ENCODE data around the gene CPB2. TPM values are rescaled to one million over a fixed set of nuclear protein-coding genes. Genes with fewer than 3 reads are reported as not detected.
A peak's percentile ranks its signal among the peaks of the same experiment; 100 is the strongest.

Gene CPB2
- total RNA-seq, 1 experiment from 2014 or later: 0.28 TPM

DNA sequence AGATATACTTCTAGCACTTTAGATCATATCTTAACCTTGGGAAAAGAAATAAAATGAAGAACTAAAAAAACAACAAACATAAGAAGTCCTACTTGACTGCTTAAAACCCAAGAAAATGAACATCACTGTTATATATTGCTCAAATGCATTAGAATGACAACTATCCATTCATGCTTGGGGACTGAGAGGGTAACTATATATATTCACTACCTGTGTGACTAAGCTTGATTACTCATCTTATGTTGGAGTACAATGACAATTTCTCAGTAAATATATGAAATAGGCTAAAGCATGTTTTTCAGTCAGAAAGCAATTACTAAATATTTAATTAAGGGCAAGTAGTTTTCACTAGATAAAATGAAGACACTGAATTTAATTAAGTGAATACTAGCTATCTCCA lies 92.4 kb downstream of the CPB2 start:
- intact Hi-C loops (cut with micrococcal nuclease; ENCODE audit: unreplicated experiment) (no loop called here), in situ Hi-C loops (cut with HindIII; ENCODE audit: low pct_unique_long_range_greater_than_20kb, low sequenced_read_pairs) (no loop called here)
- ChIA-PET POLR2A (no interaction called here), CTCF (interaction anchor here (0.7 kb wide), 1 partner anchor 1895 kb away, joined by 3 read pairs; no protein-coding TSS in a partner anchor)
- H3K4me1 ChIP-seq (ENCODE audit: control insufficient read depth, insufficient read depth, low read length): no peaks in the 10 kb centered on the region
- H3K27ac ChIP-seq (ENCODE audit: low read length): no peak overlapping the region
- ATAC-seq (no peak), DNase-seq (ENCODE audit: low read depth, low spot score) (no peak)
- H3K36me3 ChIP-seq (ENCODE audit: control insufficient read depth, insufficient read depth, low read length): peaks cover 22% of the 10 kb centered on the region
- no peaks in the 10 kb centered on the region for H3K27me3 ChIP-seq (ENCODE audit: control insufficient read depth, insufficient read depth, low read length)
- no peaks in the 10 kb centered on the region for H3K9me3 ChIP-seq (ENCODE audit: control insufficient read depth, insufficient read depth, low read depth, low read length)
- no TSS peak for BruUV-seq (replicated peaks)
- H3K4me3 ChIP-seq (ENCODE audit: low read depth in 2 of 2, low read length in 2 of 2): no peak overlapping the region
- TF ChIP-seq TCF7L2 (IDR thresholded peaks at IDR 0.05; ENCODE audit: low read depth, low read length): no peak
- TF ChIP-seq POLR2AphosphoS5 (IDR thresholded peaks at IDR 0.05; ENCODE audit: low read depth, low read length): no peak
- no peak for TF ChIP-seq REST (IDR thresholded peaks at IDR 0.05; ENCODE audit: insufficient read depth in 1 of 2, low read depth in 2 of 2, low read length in 1 of 2)

DNA sequence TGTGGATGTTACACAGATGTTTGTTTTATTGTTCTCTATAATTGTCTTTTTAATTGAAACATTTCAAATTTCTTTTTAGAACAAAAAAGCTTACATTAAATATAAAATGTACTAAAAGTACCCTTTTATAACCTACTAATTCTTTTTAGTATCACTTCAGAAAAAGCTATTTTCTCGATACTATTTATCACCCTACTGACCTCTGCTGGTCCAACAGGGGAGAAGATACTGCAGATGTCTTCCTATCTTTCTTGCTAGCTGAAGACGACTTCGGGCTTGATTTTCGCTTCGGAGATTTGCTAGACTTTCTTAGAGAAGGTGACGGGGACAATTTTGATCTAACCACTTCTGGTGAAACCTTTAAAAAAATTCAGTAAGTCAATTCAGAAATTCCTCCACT lies 94.7 kb downstream of the CPB2 start:
- Histone ChIP-seq H3K36me3 (ENCODE audit: control insufficient read depth, insufficient read depth, low read length) (peaks cover 22% of the 10 kb centered on the region), H3K4me1 (ENCODE audit: control insufficient read depth, insufficient read depth, low read length) (no peaks in the 10 kb centered on the region), H3K9me3 (ENCODE audit: control insufficient read depth, insufficient read depth, low read depth, low read length) (no peaks in the 10 kb centered on the region), H3K27ac (ENCODE audit: low read length) (no peak overlapping the region), H3K27me3 (ENCODE audit: control insufficient read depth, insufficient read depth, low read length) (no peaks in the 10 kb centered on the region), H3K4me3 (ENCODE audit: low read depth in 2 of 2, low read length in 2 of 2) (no peak overlapping the region)
- no TSS peak for BruUV-seq (replicated peaks)
- TF ChIP-seq, protein P1, sequence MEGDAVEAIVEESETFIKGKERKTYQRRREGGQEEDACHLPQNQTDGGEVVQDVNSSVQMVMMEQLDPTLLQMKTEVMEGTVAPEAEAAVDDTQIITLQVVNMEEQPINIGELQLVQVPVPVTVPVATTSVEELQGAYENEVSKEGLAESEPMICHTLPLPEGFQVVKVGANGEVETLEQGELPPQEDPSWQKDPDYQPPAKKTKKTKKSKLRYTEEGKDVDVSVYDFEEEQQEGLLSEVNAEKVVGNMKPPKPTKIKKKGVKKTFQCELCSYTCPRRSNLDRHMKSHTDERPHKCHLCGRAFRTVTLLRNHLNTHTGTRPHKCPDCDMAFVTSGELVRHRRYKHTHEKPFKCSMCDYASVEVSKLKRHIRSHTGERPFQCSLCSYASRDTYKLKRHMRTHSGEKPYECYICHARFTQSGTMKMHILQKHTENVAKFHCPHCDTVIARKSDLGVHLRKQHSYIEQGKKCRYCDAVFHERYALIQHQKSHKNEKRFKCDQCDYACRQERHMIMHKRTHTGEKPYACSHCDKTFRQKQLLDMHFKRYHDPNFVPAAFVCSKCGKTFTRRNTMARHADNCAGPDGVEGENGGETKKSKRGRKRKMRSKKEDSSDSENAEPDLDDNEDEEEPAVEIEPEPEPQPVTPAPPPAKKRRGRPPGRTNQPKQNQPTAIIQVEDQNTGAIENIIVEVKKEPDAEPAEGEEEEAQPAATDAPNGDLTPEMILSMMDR (IDR thresholded peaks at IDR 0.05): peak; percentile 32; the same call in 1 of the 2 replicates
- no peak for TF ChIP-seq REST (IDR thresholded peaks at IDR 0.05; ENCODE audit: insufficient read depth in 1 of 2, low read depth in 2 of 2, low read length in 1 of 2)
- ATAC-seq: no peak
- in situ Hi-C loops (cut with HindIII; ENCODE audit: low pct_unique_long_range_greater_than_20kb, low sequenced_read_pairs): no loop called here
- ChIA-PET POLR2A (no interaction called here), CTCF (no interaction called here)
- DNase-seq (ENCODE audit: low read depth, low spot score): no peak
- intact Hi-C loops (cut with micrococcal nuclease; ENCODE audit: unreplicated experiment): no loop called here
